HTR-8/SVneo (cell line): Measurements from ENCODE around the gene CRCP.
A peak's percentile ranks its signal among the peaks of the same experiment; 100 is the strongest.
"Not testable (repeated sequence)": the region's sequence is repeated elsewhere in the genome, so short reads cannot be mapped to it uniquely, and the experiment has no call there.

Experiments
- DNase-seq: peaks from one replicate; pipeline ENCODE4 v3.0.0; 2011; ENCODE audit warnings: low spot score, mixed read lengths; ENCODE audit not compliant: insufficient read length
- FAIRE-seq: peaks from 2 replicates; lab custom pipeline; 2011; peaks lifted over from hg19 to GRCh38; lab: Jason Lieb, UNC

Gene CRCP

DNA sequence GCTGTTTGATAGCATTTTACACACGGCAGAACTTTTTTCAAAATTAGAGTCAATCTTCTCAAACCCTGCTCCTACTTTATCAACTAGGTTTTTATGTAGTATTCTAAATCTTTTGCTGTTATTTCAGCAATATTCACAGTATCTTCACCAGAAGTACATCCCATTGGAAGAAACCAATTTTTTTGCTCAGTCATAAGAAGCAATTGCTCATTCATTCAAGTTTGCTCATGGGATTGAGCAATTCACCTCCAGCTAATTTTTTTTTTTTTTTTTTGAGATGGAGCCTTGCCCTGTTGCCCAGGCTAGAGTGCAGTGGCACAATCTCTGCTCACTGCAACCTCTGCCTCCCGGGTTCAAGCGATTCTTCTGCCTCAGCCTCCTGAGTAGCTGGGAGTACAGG, 10.7 kb upstream of the CRCP start:
- not testable (repeated sequence) for FAIRE-seq, DNase-seq

DNA sequence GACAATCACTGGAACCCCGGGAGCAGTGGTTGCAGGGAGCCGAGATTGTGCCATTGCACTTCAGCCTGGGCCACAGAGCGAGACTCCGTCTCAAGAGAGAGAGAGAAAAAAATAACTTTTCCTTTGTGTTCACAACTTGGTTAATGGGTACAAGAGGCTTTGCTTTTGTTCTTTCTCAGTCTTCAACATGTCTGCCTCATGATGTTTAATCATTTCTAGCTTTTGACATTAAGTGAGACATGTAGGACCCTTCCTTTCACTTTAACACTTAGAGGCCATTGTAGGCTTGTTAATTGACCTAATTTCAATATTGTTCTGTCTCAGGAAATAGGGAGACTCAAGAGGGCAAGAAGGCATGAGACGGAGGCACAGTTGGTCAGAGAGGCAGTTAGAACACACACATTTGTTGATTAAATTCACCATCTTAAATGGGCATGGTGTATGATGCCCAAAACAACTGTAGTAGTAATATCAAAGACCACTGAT, 9.3 kb upstream of the CRCP start:
- no peak for FAIRE-seq
- no peak for DNase-seq

DNA sequence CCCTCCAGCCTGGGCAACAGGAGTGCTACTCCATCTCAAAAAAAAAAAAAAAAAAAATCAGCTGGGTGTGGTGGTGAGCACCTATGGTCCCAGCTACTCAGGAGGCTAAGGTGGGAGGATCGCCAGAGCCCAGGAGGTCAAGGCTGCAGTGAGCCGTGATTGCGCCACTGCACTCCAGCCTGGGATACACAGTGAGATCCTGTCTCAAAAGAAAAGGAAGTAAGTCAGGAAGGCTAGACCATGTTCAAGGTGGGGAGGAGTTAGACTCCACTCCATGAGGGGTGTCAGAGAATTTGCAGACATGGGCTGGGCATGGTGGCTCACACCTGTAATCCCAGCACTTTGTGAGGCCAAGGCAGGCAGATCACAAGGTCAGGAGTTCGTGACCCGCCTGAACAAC, 6.2 kb upstream of the CRCP start:
- not testable (repeated sequence) for DNase-seq, FAIRE-seq

DNA sequence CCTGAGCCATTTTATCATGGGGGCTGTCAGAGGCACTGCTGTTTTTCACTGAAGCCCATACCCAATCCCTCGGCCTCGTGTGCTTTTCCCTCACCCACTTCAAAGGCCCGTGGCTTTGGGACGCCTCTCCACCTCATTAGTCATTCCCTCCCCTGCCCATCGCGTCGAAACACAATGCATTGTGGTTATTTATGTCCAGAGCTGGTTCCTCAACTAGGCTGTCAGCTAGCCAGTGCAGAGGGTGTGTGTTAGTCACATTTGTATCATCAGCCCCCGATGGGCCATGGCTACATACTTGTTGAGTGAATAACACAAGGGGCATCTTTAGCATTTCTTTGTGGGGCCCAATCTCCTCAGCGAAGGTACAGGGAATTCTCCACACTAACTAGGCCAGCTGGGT, 3.8 kb upstream of the CRCP start:
- peak; percentile 94 for FAIRE-seq
- peak; percentile 41 for DNase-seq

DNA sequence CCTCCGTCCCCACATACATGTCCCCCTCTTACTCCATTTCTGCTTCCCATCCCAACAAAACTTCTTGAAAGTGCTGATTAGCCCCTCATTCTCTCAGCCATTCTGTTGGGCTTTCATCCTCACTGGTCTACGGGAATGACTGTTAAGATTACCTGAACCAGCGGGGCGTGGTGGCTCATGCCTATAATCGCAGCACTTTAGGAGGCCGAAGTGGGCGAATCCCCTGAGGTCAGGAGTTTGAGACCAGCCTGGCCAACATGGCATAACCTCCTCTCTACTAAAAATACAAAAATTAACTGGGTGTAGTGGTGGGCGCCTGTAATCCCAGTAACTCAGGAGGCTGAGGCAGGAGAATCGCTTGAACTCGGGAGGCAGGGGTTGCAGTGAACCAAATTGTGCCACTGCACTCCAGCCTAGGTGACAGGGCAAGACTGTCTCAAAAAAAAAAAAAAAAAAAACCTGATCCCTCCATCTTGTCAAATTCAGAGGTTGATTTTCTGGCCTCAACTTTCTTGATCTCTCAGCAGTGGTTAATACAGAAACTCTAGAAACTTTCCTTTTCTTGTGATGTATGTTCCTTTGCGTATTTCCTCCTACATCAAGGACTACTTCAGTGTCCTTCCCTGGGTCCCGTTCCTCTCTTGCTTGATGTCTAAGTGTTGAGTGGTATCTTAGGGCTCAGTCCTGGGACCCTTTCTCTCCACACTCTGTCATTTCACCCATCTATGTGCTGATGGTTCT, 2.2 kb downstream of the CRCP start:
- FAIRE-seq, DNase-seq: not testable (repeated sequence)

DNA sequence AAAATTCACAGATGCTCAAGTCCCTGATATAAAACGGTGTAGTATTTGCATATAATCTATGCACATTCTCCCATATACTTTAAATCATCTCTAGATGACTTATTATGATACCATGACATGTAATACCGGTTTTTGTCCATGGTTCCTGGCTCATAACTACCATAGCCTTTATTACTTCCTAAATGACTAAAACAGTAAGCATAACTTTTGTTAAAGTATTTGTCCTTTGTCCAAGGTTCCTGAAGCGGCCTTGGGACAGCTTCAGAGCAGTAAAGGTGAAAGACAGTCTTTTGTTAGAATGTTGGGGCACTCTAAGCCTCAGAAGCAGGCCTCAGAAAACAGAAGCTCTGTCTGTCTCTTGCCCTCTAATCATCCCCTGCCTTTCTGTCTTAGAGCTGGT, 4.0 kb downstream of the CRCP start:
- FAIRE-seq (no peak), DNase-seq (no peak)

DNA sequence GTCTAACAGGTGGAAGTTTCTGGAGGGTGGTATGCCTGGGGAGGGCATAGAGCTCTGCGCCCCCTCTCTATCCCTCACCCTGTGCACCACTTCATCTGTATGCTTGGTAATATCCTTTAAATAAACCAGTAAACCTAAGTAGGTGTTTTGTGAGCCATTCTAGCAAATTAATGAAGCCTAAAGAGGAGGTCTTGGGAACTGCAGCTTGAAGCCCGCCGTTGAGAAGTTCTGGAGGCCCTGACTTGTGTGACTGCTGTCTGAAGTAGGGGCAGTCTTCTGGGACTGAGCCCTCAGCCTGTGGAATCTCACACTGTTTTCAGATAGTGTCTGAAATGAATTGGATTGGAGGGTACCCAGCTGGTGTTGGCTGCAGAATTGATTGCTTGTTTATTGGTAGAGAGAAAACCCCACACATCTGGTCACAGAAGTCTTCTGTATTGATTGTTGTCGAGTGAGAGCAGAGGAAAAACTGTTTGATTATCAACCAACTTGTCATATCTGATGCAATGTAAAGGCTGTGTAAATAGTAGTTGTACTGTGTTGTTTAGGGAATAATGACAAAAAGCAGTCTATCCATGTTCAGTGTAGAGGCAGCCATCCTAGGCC, 4.7 kb downstream of the CRCP start:
- FAIRE-seq (no peak), DNase-seq (no peak)

DNA sequence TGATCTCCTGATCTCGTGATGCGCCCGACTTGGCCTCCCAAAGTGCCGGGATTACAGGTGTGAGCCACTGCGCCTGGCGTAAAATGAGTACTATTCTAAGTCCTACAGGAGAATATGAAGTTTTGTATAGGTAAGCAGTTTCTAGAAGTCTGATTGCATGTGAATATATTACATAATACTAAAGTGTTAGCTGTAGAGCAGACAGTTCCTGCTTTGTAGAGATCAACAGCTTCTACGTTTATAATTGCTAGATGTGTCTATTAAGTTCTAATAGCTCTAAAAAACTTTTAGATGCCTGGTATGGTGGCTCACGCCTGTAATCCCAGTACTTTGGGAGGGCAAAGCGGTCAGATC, 8.5 kb downstream of the CRCP start:
- DNase-seq (no peak), FAIRE-seq (no peak)

DNA sequence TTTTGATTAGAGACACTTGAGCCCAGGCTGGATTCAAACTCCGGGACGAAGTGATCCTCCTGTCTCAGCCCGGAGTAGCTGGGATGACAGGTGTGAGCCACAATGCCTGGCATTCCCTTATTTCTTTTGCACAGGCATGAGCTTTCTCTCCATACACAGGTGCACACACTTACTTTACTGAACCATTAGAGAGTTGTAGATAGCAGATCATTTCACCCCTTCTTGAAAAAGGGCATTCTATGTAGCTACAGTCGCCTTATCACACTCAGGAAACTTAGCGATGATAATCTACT, 9.9 kb downstream of the CRCP start:
- not testable (repeated sequence) for DNase-seq, FAIRE-seq

DNA sequence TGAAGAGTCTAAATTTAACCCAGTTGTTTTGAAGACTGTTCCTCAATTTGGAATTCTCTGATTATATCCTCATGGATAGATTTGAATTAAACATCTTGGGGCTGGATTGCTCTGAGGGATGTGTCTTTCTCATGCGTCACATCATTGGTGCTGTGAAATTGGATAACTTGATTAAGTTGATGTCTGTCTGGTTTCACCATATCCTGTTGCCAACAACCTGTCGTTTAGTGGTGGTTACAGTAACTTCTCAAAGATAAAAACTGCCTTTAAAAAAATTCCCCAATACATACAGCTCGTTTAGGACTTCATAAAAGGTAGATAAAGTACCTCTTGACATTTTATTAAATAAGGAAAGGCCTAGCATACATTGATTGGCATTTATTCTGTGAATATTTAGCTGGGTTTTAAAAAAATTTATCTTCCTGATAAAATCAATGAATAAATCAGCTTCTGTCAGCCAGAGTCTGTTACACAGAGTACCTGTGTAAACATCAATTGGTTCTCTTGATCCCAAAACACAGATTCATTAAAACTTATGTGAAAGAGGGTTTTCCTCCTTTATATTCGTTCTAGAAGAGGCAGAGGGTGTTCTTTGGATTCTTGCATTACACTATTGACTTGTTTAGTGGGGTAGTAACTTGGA, 10.5 kb downstream of the CRCP start:
- FAIRE-seq = no peak

DNA sequence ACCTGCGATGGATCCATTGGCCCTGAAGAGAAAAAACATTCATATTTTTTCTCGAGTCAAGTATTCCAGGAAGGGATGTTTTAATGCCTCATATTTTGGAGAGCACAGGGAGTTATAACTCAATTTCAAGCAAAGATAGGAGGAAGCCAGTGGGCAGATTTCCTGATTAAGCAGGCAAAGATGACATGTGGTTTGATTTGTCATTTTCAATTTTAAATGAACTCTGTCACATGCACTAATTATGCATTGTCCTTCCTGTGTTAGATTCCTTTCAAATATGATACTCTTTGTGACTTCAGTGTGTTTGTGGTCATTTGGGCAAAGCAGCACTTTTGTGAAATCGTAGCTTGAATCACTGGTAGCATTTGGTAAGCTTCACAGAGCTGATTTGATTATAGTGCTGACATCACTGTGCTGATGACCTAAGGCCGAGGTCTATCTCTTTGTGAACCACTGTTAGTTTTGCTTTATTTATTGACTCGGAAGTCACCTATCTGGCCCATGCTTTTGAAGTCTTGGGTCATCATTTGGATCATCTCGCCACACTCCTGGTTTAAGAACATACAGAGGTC, 11.2 kb downstream of the CRCP start:
- not testable (repeated sequence) for DNase-seq, FAIRE-seq

More for the DNA sequence above, 10.5 kb downstream of the CRCP start:
- DNase-seq = no peak

DNA sequence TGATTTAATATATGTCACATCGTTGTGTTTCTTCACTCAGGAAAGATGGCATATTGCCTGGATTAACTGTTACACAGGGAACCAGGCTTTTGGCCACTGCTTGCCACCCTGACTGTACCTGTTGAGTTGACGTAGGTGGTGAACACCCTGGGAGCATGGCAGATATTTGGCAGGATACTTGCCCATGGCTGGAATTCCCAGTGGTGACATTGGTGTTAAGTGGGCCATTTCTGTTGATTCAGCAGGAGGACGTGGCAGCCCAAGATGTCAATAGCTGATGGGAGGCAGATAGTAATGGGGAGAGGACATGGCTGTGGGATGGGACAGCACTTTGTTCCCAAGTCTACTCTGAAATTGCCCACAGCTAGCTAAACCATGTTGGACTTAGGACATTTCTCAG, 12.5 kb downstream of the CRCP start:
- not testable (repeated sequence) for FAIRE-seq, DNase-seq

DNA sequence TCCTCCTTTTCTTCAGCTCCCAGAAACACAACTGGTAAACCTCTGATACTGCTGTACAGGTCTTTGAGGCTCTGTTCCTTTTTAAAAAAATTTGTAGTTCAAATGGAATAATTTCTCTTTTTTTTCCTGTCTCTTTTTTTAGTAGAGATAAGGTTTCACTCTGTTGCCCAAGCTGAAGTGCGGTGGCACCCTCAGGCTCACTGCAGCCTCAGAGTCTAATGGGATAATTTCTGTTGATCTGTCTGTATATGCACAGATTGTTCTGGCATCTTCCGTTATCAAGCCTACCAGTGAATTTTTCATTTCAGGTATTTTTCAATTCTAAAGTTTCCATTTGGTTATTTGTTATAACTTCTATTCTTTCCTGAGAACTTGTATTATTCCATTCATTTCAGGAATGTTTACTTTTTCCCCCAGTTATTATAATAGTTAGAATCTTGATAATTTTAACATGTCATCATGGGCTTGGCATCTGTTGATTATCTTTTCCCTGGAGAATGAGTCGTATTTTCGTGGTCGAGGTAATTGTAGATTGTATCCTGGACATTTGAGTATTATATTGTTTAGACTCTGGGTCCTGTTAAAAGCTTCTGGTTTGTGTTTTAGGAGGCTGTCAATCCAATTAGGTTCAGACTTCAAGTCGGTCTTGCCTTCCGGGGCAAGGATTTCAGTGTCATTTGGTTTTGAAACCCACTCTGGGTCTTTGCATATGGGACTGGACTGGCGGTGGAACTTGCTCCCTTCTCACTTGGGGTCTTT, 24.5 kb downstream of the CRCP start:
- DNase-seq (no peak), FAIRE-seq (no peak)

DNA sequence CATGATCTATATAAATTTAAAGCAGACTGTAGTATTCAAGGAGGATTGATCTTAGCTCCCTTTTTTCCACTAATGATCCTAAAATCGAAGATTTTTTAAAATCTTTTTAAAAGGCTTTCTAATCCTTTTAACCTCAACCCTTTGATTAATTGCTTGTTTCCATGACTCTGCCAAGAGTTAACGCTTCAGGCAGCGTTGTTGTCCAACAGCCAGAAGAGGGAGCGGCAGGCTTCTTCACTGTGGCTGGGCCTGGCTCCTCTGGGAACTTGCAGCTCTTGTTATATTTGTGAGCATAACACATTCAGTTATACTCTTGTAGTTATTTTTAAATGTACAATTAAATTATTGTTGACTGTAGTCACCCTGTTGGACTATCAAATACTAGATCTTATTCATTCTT, 26.3 kb downstream of the CRCP start:
- FAIRE-seq (no peak), DNase-seq (peak; percentile 24)

DNA sequence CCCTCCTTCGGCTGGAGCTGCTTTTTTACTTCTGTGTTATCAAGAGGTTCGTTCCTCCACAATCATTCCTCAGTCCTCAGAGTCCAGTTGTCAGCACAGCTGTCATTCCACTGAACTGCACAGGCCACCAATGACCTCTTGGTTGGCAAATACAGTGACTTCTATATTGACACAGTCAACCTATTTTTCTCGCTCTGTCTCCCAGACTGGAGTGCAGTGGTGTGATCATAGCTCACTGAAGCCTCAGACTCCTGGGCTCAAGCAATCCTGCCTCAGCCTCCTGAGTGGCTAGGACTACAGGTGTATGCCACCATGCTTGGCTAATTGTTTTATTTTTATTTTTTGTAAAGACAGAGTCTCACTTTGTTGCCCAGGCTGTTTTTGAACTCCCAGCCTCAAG, 27.7 kb downstream of the CRCP start:
- DNase-seq = no peak
- no peak for FAIRE-seq

DNA sequence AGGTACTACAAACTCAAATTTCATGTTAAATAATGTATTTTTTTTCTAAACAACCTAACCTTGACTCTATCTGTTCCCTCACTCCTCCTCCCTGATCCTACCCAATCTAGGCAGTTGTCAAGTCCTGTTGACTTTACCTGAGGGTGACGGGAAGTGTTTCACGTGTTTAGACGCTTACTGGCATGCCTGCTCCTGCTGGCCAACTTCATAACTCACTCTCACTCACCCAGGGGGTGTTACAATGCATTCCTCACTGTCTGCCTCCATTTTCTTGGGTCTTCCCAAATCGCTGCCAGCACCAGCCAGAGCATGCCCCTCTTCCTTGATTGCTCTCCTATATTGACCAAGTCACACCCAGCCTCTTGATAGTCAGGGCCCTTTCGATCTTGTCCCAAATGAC, 28.3 kb downstream of the CRCP start:
- FAIRE-seq (no peak), DNase-seq (no peak)

DNA sequence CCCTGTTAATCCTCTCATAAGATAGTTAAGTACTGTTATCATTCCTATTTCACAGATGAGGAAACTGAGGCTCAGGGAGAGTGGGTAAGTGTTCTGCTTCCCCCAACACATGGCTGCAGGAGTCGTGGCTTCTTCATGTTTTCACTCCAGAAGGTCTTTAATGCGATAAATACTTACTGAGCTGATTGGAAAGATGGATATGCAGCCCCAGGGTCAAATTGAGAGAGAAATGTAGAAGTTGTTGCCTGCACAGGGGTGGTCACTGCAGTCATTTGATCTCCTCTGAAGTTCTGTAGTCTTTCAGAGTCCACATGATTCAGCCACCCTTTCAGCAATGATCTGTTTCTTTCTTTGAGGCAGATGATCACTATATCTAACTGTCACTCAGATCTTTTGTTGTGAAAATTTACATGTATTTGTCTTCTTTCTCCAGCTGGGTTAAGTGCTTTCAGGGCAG, 29.3 kb downstream of the CRCP start:
- no peak for FAIRE-seq
- DNase-seq = no peak

DNA sequence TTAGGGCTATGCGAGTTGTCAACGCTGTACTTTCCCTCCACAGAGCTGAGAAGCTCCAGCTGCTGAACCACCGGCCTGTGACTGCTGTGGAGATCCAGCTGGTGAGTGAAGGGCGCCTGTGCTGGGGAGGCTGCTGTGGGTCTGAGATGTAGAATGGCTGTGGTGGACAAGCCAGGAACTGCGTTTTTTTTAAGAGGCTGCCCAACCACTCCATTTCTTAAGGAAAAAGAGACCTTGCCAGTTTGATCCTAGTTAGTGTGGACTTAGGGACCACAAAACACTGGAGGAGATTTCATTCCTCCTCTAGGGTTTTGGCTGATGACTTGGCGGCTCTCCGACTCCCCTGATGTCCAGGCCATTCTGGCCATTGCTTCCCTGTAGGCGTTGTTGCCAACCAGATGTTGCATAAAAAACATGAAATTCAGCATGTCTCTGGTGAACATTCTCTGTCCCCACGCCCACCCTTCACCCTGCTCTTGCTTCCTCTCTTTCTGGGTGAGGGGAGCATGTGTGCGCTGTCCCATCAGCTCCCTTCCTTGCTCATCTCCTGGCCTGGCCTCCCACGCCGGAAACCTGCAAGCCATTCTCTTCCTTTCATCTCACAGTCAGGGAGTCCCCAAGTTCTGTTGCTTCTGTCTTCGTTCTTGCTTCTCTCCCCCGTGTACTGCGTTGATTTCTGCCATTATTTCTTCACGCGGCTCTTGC, 30.9 kb downstream of the CRCP start:
- DNase-seq (no peak), FAIRE-seq (no peak)

DNA sequence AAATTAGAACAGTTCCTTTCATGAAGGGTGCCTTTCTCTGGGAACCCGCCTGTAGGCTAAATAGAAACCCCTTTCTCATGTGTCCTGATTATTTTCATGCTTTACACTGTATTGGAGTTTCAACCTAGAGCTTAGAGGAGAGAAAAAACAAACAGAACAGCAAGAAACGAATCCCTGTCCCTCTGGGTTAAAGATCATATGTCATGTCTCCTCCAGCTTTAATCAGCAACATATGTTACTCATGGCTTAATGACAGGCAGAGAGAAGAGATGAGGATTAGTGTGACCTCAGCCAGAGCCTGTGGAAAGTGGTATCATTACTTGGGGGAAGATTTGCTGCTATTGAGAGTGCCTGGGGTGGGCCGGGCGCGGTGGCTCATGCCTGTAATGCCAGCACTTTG, 32.1 kb downstream of the CRCP start:
- DNase-seq = no peak
- no peak for FAIRE-seq

DNA sequence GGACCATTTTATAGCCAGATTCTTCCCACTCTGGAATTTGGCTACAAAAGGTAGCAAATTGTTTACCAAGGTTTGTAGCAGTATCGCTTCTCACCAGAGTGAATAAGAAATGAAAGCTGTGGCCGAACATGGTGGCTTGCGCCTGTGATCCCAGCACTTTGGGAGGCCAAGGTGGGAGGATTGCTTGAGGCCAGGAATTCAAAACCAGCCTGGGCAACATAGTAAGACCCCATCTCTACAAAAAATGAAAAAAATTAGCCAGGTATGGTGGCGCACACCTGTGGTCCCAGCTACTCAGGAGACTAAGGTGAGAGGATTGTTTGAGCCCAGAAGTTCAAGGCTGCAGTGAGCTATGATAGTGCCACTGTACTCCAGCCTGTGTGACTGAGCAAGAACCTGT, 33.0 kb downstream of the CRCP start:
- not testable (repeated sequence) for FAIRE-seq, DNase-seq
